Activated naive CD4-positive, alpha-beta T cell treated with anti-CD3 and anti-CD28 coated beads for 36 hours (primary cell): ENCODE measurements around the gene HARS1. TPM values are rescaled to one million over a fixed set of nuclear protein-coding genes. Genes with fewer than 3 reads are reported as not detected.
"Not testable (repeated sequence)": the region's sequence is repeated elsewhere in the genome, so short reads cannot be mapped to it uniquely, and the experiment has no call there.

Source experiments
- CTCF ChIA-PET: fragments of 350-600 bp; sonication (Branson Sonifier 250); formaldehyde crosslinking; loops from one replicate; lab custom pipeline; 2021; ENCODE audit warnings: antibody characterized with exemption; lab: Charles Lee
- DNase-seq: peaks from one replicate; pipeline ENCODE4 v3.0.0-alpha.2; 2020
- H3K27ac Mint-ChIP-seq: one replicate; pipeline ENCODE4 v1.8.0; 2021; ENCODE audit warnings: mild to moderate bottlenecking, mixed read lengths
- H3K27me3 Mint-ChIP-seq: one replicate; pipeline ENCODE4 v1.8.0; 2021; ENCODE audit warnings: low read depth, mixed read lengths
- H3K36me3 Mint-ChIP-seq: one replicate; pipeline ENCODE4 v1.8.0; 2021; ENCODE audit warnings: low read depth, mixed read lengths
- H3K4me1 Mint-ChIP-seq: one replicate; pipeline ENCODE4 v1.8.0; 2021; ENCODE audit warnings: low read depth, mixed read lengths
- H3K4me3 Mint-ChIP-seq: one replicate; pipeline ENCODE4 v1.8.0; 2021; ENCODE audit warnings: mild to moderate bottlenecking, moderate library complexity, mixed read lengths
- H3K9me3 Mint-ChIP-seq: one replicate; pipeline ENCODE4 v1.8.0; 2021; ENCODE audit warnings: mixed read lengths
- intact Hi-C: fragments of 100-400 bp; cut with micrococcal nuclease; formaldehyde crosslinking; loops from one replicate; pipeline ENCODE4 v1.15.1; 2023
- total RNA-seq, 2 experiments: library from RNA; stranded (reverse); gene quantifications; one replicate each; pipeline ENCODE4 v1.2.3, GENCODE V29; 2021

Gene HARS1
- total RNA-seq, 2 experiments from 2014 or later: 69.0 to 74.8 TPM

GRCh38 chr5:140673187-140673976 is 17.8 kb downstream of the HARS1 start, which contains the start of gene DND1:
Gene DND1 (minus strand): TSS chr5:140673576. CDS start chr5:140673542, 34 bp downstream.
- Mint-ChIP-seq H3K36me3 (peaks cover 26% of the 10 kb centered on the region), H3K4me3 (no peak within 1 kb of the TSS), H3K27ac (no peak within 1 kb of the TSS), H3K27me3 (no peaks in the 10 kb centered on the region), H3K4me1 (peaks cover 4% of the 10 kb centered on the region), H3K9me3 (no peaks in the 10 kb centered on the region)
- no peak for DNase-seq
- CTCF ChIA-PET: no interaction called here
- intact Hi-C loops: no loop called here

GRCh38 chr5:140672455-140673186 is 18.5 kb downstream of the HARS1 start:
- intact Hi-C loops: no loop called here
- no peaks in the 10 kb centered on the region for H3K9me3 Mint-ChIP-seq
- peaks cover 23% of the 10 kb centered on the region for H3K36me3 Mint-ChIP-seq
- CTCF ChIA-PET: no interaction called here
- H3K27me3 Mint-ChIP-seq: no peaks in the 10 kb centered on the region
- peaks cover 2% of the 10 kb centered on the region for H3K4me1 Mint-ChIP-seq
- peak; percentile 51 for DNase-seq
- H3K27ac Mint-ChIP-seq: no peak overlapping the region
- no peak overlapping the region for H3K4me3 Mint-ChIP-seq

- Mint-ChIP-seq H3K4me3 (no peak overlapping the region), H3K4me1 (peaks cover 13% of the 10 kb centered on the region), H3K9me3 (no peaks in the 10 kb centered on the region), H3K36me3 (peaks cover 22% of the 10 kb centered on the region), H3K27ac (no peak overlapping the region), H3K27me3 (no peaks in the 10 kb centered on the region)
- intact Hi-C loops: no loop called here
- CTCF ChIA-PET: no interaction called here
- DNase-seq: no peak
Measured at GRCh38 chr5:140671472-140672125, 19.6 kb downstream of the HARS1 start.

- H3K4me1 Mint-ChIP-seq: peaks cover 18% of the 10 kb centered on the region
- intact Hi-C loops, H3K4me3 Mint-ChIP-seq, H3K27me3 Mint-ChIP-seq, CTCF ChIA-PET, H3K9me3 Mint-ChIP-seq, DNase-seq, H3K27ac Mint-ChIP-seq: not testable (repeated sequence)
- peaks cover 24% of the 10 kb centered on the region for H3K36me3 Mint-ChIP-seq
Measured at GRCh38 chr5:140671035-140671434, 20.1 kb downstream of the HARS1 start.

GRCh38 chr5:140664359-140665119 is 26.6 kb downstream of the HARS1 start, which contains the start of gene WDR55:
Gene WDR55 (plus strand): TSS chr5:140664904. CDS start chr5:140664913, 9 bp downstream.
- no peaks in the 10 kb centered on the region for H3K27me3 Mint-ChIP-seq
- peak; percentile 97 for DNase-seq
- peaks cover 38% of the 10 kb centered on the region for H3K36me3 Mint-ChIP-seq
- H3K9me3 Mint-ChIP-seq: no peaks in the 10 kb centered on the region
- CTCF ChIA-PET: interaction anchor here (1.0 kb wide), 1 partner anchor 303 kb away, joined by 5 read pairs; no protein-coding TSS in a partner anchor
- H3K27ac Mint-ChIP-seq: peak within 1 kb of the TSS; percentile 91
- peak within 1 kb of the TSS; percentile 97 for H3K4me3 Mint-ChIP-seq
- peaks cover 33% of the 10 kb centered on the region for H3K4me1 Mint-ChIP-seq
- intact Hi-C loops: loop anchor here (1.0 kb wide), 8 partner anchors 17 to 489 kb away; partner anchors contain the start of genes ANKHD1, APBB3, CYSTM1 and HARS1

GRCh38 chr5:140664030-140664358 is 27.2 kb downstream of the HARS1 start:
- peaks cover 33% of the 10 kb centered on the region for H3K4me1 Mint-ChIP-seq
- H3K9me3 Mint-ChIP-seq: no peaks in the 10 kb centered on the region
- H3K27ac Mint-ChIP-seq: peak overlapping the region; percentile 91
- H3K36me3 Mint-ChIP-seq: peaks cover 37% of the 10 kb centered on the region
- intact Hi-C loops: loop anchor here (1.0 kb wide), 8 partner anchors 17 to 489 kb away; partner anchors contain the start of genes ANKHD1, APBB3, CYSTM1 and HARS1
- peak overlapping the region; percentile 97 for H3K4me3 Mint-ChIP-seq
- H3K27me3 Mint-ChIP-seq: no peaks in the 10 kb centered on the region
- CTCF ChIA-PET: interaction anchor here (0.6 kb wide), 1 partner anchor 544 kb away, joined by 4 read pairs; no protein-coding TSS in a partner anchor
- no peak for DNase-seq

- intact Hi-C loops, H3K27ac Mint-ChIP-seq, DNase-seq, H3K27me3 Mint-ChIP-seq, H3K9me3 Mint-ChIP-seq, H3K4me3 Mint-ChIP-seq, CTCF ChIA-PET: not testable (repeated sequence)
- Mint-ChIP-seq H3K4me1 (peaks cover 12% of the 10 kb centered on the region), H3K36me3 (peaks cover 44% of the 10 kb centered on the region)
Measured at GRCh38 chr5:140660371-140660770, 30.8 kb downstream of the HARS1 start.

- CTCF ChIA-PET: interaction anchor here (1.7 kb wide), 1 partner anchor 11 kb away, joined by 4 read pairs; the partner anchor contains the start of genes IK and NDUFA2
- intact Hi-C loops: no loop called here
- H3K36me3 Mint-ChIP-seq: peaks cover 48% of the 10 kb centered on the region
- H3K27ac Mint-ChIP-seq: no peak overlapping the region
- H3K4me1 Mint-ChIP-seq: peaks cover 4% of the 10 kb centered on the region
- no peaks in the 10 kb centered on the region for H3K27me3 Mint-ChIP-seq
- no peak for DNase-seq
- H3K4me3 Mint-ChIP-seq: no peak overlapping the region
- no peaks in the 10 kb centered on the region for H3K9me3 Mint-ChIP-seq
Measured at GRCh38 chr5:140658870-140659269, 32.3 kb downstream of the HARS1 start.

- Mint-ChIP-seq H3K4me3 (peak overlapping the region; percentile 100), H3K36me3 (peaks cover 33% of the 10 kb centered on the region), H3K9me3 (no peaks in the 10 kb centered on the region), H3K27ac (peak overlapping the region; percentile 99), H3K4me1 (peaks cover 39% of the 10 kb centered on the region), H3K27me3 (no peaks in the 10 kb centered on the region)
- intact Hi-C loops: loop anchor here (1.0 to 5.0 kb wide), 8 partner anchors 8 to 970 kb away; partner anchors contain the start of genes ANKHD1, APBB3, DIAPH1 and HARS1
- CTCF ChIA-PET: interaction anchor here (0.7 to 2.7 kb wide), 8 partner anchors 8 to 403 kb away, joined by 3 to 19 read pairs (median 4); partner anchors contain the start of genes HARS1 and HARS2
- no peak for DNase-seq
Measured at GRCh38 chr5:140647042-140647419, 44.1 kb downstream of the HARS1 start.

GRCh38 chr5:140642718-140643117 is 48.5 kb downstream of the HARS1 start:
- Mint-ChIP-seq H3K4me3 (no peak overlapping the region), H3K4me1 (peaks cover 48% of the 10 kb centered on the region), H3K36me3 (peaks cover 25% of the 10 kb centered on the region), H3K9me3 (no peaks in the 10 kb centered on the region), H3K27me3 (no peaks in the 10 kb centered on the region), H3K27ac (peak overlapping the region; percentile 12)
- intact Hi-C loops: no loop called here
- CTCF ChIA-PET: interaction anchor here (0.5 to 1.0 kb wide), 4 partner anchors 14 to 270 kb away, joined by 3 read pairs; partner anchors contain the start of gene EIF4EBP3
- no peak for DNase-seq

GRCh38 chr5:140641716-140642115 is 49.5 kb downstream of the HARS1 start:
- Mint-ChIP-seq H3K36me3 (peaks cover 22% of the 10 kb centered on the region), H3K4me1 (peaks cover 45% of the 10 kb centered on the region), H3K27ac (no peak overlapping the region), H3K4me3 (no peak overlapping the region), H3K9me3 (no peaks in the 10 kb centered on the region), H3K27me3 (no peaks in the 10 kb centered on the region)
- intact Hi-C loops: no loop called here
- CTCF ChIA-PET: interaction anchor here (0.6 to 0.8 kb wide), 2 partner anchors 79 to 269 kb away, joined by 3 read pairs; no protein-coding TSS in a partner anchor
- DNase-seq: no peak
